Keratinocyte (primary cell): ENCODE results near the gene EHMT1. TPM values are rescaled to one million over a fixed set of nuclear protein-coding genes. Genes with fewer than 3 reads are reported as not detected.

ENCODE experiments used
- DNase-seq: peaks from one replicate; pipeline ENCODE4 v3.0.0-alpha.2; 2011; ENCODE audit warnings: low read depth, missing footprints, low spot score
- FAIRE-seq: peaks from 2 replicates; lab custom pipeline; 2011; peaks lifted over from hg19 to GRCh38; lab: Jason Lieb, UNC
- H2AFZ ChIP-seq: 2 replicates; pipeline ENCODE4 v1.6.0; 2012; ENCODE audit warnings: low read length, control low read depth, inconsistent platforms; ENCODE audit not compliant: control insufficient read depth
- H3K27ac ChIP-seq: 2 replicates; pipeline ENCODE4 v1.5.1; 2011; ENCODE audit warnings: low read length; ENCODE audit not compliant: control insufficient read depth, insufficient read depth
- H3K27me3 ChIP-seq: 3 replicates; pipeline ENCODE4 v1.6.0; 2011; ENCODE audit warnings: low read length; ENCODE audit not compliant: control insufficient read depth, insufficient read depth; ENCODE audit errors: extremely low read depth
- H3K36me3 ChIP-seq, 2 experiments: 2 replicates in 1 of 2; 3 replicates in 1 of 2; pipeline ENCODE4 v1.5.1; 2011; ENCODE audit warnings: low read length in 2 of 2, mild to moderate bottlenecking in 1 of 2; ENCODE audit not compliant: control insufficient read depth in 2 of 2, insufficient read depth in 2 of 2; ENCODE audit errors: extremely low read depth in 1 of 2
- H3K4me1 ChIP-seq: 3 replicates; pipeline ENCODE4 v1.5.1; 2011; ENCODE audit warnings: low read length; ENCODE audit not compliant: control insufficient read depth, insufficient read depth; ENCODE audit errors: extremely low read depth
- H3K4me2 ChIP-seq: 3 replicates; pipeline ENCODE4 v1.6.0; 2011; ENCODE audit warnings: low read depth, low read length; ENCODE audit not compliant: control insufficient read depth, insufficient read depth; ENCODE audit errors: extremely low read depth
- H3K4me3 ChIP-seq, 3 experiments: fragments of 200-600 bp in 1 of 3; sonication (generic) in 1 of 3; 2 replicates in 2 of 3; 3 replicates in 1 of 3; pipeline ENCODE4 v1.5.1; 2011 to 2016; ENCODE audit warnings: low read length in 3 of 3, mild to moderate bottlenecking in 3 of 3, control low read depth in 2 of 3, inconsistent platforms in 1 of 3, low read depth in 1 of 3, mixed read lengths in 1 of 3, mixed run types in 1 of 3, moderate library complexity in 1 of 3; ENCODE audit not compliant: control insufficient read depth in 2 of 3, insufficient read depth in 2 of 3; ENCODE audit errors: extremely low read depth in 1 of 3
- H3K79me2 ChIP-seq: 2 replicates; pipeline ENCODE4 v1.6.0; 2012; ENCODE audit warnings: low read length; ENCODE audit not compliant: control insufficient read depth, insufficient read depth
- H3K9ac ChIP-seq: 3 replicates; pipeline ENCODE4 v1.6.0; 2011; ENCODE audit warnings: low read length; ENCODE audit not compliant: control insufficient read depth, insufficient read depth; ENCODE audit errors: extremely low read depth
- H3K9me1 ChIP-seq: 3 replicates; pipeline ENCODE4 v1.6.0; 2011; ENCODE audit warnings: low read length; ENCODE audit not compliant: control insufficient read depth, insufficient read depth; ENCODE audit errors: extremely low read depth
- H3K9me3 ChIP-seq: 2 replicates; pipeline ENCODE4 v1.5.1; 2012; ENCODE audit warnings: low read depth, low read length; ENCODE audit not compliant: control insufficient read depth
- H4K20me1 ChIP-seq: 3 replicates; pipeline ENCODE4 v1.6.0; 2011; ENCODE audit warnings: low read length; ENCODE audit not compliant: control insufficient read depth, insufficient read depth; ENCODE audit errors: extremely low read depth
- CTCF ChIP-seq, 3 experiments: IDR thresholded peaks in 1 of 3; conservative IDR thresholded peaks in 1 of 3; optimal IDR thresholded peaks in 1 of 3; 2 replicates in 2 of 3; 3 replicates in 1 of 3; pipeline versions ENCODE3 to v1.5.1; 2011; ENCODE audit warnings: low read length in 3 of 3, mild to moderate bottlenecking in 3 of 3, moderate library complexity in 2 of 3, control low read depth in 1 of 3, inconsistent platforms in 1 of 3; ENCODE audit not compliant: insufficient read depth in 2 of 3; ENCODE audit errors: extremely low read depth in 1 of 3
- EZH2 ChIP-seq: IDR thresholded peaks from one replicate; pipeline ENCODE4 v1.6.1; 2012; ENCODE audit warnings: inconsistent platforms, mild to moderate bottlenecking, low read length, moderate library complexity
- dilution Hi-C: fragments of 300-500 bp; cut with MboI; formaldehyde crosslinking; loops from one replicate; pipeline ENCODE4 v1.7.0; 2020; ENCODE audit warnings: low sequenced_read_pairs; ENCODE audit not compliant: extremely low pct_ligation_motif_present
- polyA plus RNA-seq, 5 experiments: library from polyadenylated mRNA; depleted of rRNA in 3 of 5; stranded (reverse) in 3 of 5; stranded (forward) in 1 of 5; unstranded in 1 of 5; fragments of >200 nt; gene quantifications; 1 replicate in 1 of 5; 2 replicates in 3 of 5; 3 replicates in 1 of 5; pipeline versions ENCODE4 v1.2.1 to v1.2.3, GENCODE V29; 2011 to 2012; ENCODE audit warnings: missing spikeins in 2 of 5, low read depth in 1 of 5, low replicate concordance in 1 of 5

Gene EHMT1
- polyA plus RNA-seq, 1 donor (not counting 4 experiments of a cell fraction or from before 2014, with no cell fraction given), result 25.9 TPM

GRCh38 chr9:137705906-137706305, 87.1 kb downstream of the EHMT1 start:
- H3K9me3 ChIP-seq, result peaks cover 2% of the 10 kb centered on the region
- no peak overlapping the region for H3K4me2 ChIP-seq
- peaks cover 16% of the 10 kb centered on the region for H4K20me1 ChIP-seq
- H3K9ac ChIP-seq, result no peak overlapping the region
- no peak overlapping the region for H3K4me3 ChIP-seq
- peaks cover 6% of the 10 kb centered on the region for H3K9me1 ChIP-seq
- H2AFZ ChIP-seq, result no peak overlapping the region
- H3K79me2 ChIP-seq, result peaks cover 75% of the 10 kb centered on the region
- TF ChIP-seq EZH2 (no peak), CTCF (optimal IDR thresholded peaks at IDR 0.05 in 1 of 3, IDR thresholded peaks at IDR 0.05 in 1 of 3, conservative IDR thresholded peaks at IDR 0.05 in 1 of 3; ENCODE audit: extremely low read depth in 1 of 3, insufficient read depth in 2 of 3, low read length in 3 of 3) (no peak)
- peaks cover 22% of the 10 kb centered on the region for H3K4me1 ChIP-seq
- H3K27ac ChIP-seq, result no peak overlapping the region
- no peak for DNase-seq
- H3K36me3 ChIP-seq, result no peaks in the 10 kb centered on the region
- FAIRE-seq, result no peak
- no peaks in the 10 kb centered on the region for H3K27me3 ChIP-seq
- dilution Hi-C loops, result no loop called here

GRCh38 chr9:137707361-137707760, 88.6 kb downstream of the EHMT1 start:
- Histone ChIP-seq H3K36me3 (peaks cover 9 to 12% of the 10 kb centered on the region in 2 experiments), H3K9me1 (peaks cover 6% of the 10 kb centered on the region), H3K4me2 (no peak overlapping the region), H3K4me1 (peaks cover 22% of the 10 kb centered on the region), H3K9ac (no peak overlapping the region), H3K27me3 (no peaks in the 10 kb centered on the region), H3K79me2 (peaks cover 75% of the 10 kb centered on the region), H3K4me3 (no peak overlapping the region), H3K9me3 (peaks cover 2% of the 10 kb centered on the region), H4K20me1 (peaks cover 16% of the 10 kb centered on the region), H3K27ac (no peak overlapping the region), H2AFZ (no peak overlapping the region)
- dilution Hi-C loops, result no loop called here
- TF ChIP-seq EZH2, result no peak
- TF ChIP-seq CTCF (optimal IDR thresholded peaks at IDR 0.05 in 1 of 3, IDR thresholded peaks at IDR 0.05 in 1 of 3, conservative IDR thresholded peaks at IDR 0.05 in 1 of 3; ENCODE audit: extremely low read depth in 1 of 3, insufficient read depth in 2 of 3, low read length in 3 of 3), result no peak
- DNase-seq (no peak), FAIRE-seq (no peak)
